ENCODE measurements around the gene CEMP1. TPM values are rescaled to one million over a fixed set of nuclear protein-coding genes. Genes with fewer than 3 reads are reported as not detected.
"Not testable (repeated sequence)": the region's sequence is repeated elsewhere in the genome, so short reads cannot be mapped to it uniquely, and the experiment has no call there.

Gene CEMP1
- total RNA-seq, 6 donors from 2014 or later = 0.91 to 17.0 (median 5.4) TPM

- Histone ChIP-seq H3K4me1 (peaks cover 23 to 50% (median 26%) of the 10 kb centered on the region in 4 donors), H3K27me3 (no peaks in the 10 kb centered on the region), H3K4me3 (no peak overlapping the region), H3K36me3 (peaks cover 5 to 14% (median 10%) of the 10 kb centered on the region in 4 donors), H3K9me3 (no peaks in the 10 kb centered on the region), H3K27ac (peak overlapping the region in 1 of 4 donors; percentile 4)
- no peak for TF ChIP-seq POLR2A (IDR thresholded peaks at IDR 0.05)
- TF ChIP-seq POLR2AphosphoS5 (IDR thresholded peaks at IDR 0.05) = no peak
- no peak for TF ChIP-seq CTCF (IDR thresholded peaks at IDR 0.05)
- TF ChIP-seq EP300 (IDR thresholded peaks at IDR 0.05) = no peak
- ATAC-seq (ENCODE audit: low FRiP score in 2 of 2) = no peak
- WGBS, 2 donors = 86 to 87% methylated on average over 11 of the region's 11 CpGs
- DNase-seq = peak in 1 of 2 donors; percentile 24
These were observed 2.7 kb upstream of the CEMP1 start for GRCh38 chr16:2533912-2534311.

- Histone ChIP-seq H3K36me3 (peaks cover 7 to 20% (median 16%) of the 10 kb centered on the region in 4 donors), H3K4me1 (peaks cover 21 to 45% (median 24%) of the 10 kb centered on the region in 4 donors), H3K4me3 (peak overlapping the region; percentile 70 to 84 (median 74)), H3K27ac (peak overlapping the region; percentile 95 to 100 (median 98))
- WGBS, 2 donors = 29 to 44% methylated on average over 15 to 16 of the region's 16 CpGs
- not testable (repeated sequence) for ATAC-seq (ENCODE audit: low FRiP score in 2 of 2); H3K27me3 ChIP-seq; H3K9me3 ChIP-seq; DNase-seq
These were observed 2.0 kb upstream of the CEMP1 start for GRCh38 chr16:2533142-2533755.

- H3K27ac ChIP-seq = peak overlapping the region; percentile 95 to 100 (median 98)
- TF ChIP-seq POLR2A (IDR thresholded peaks at IDR 0.05) (peak in 1 of 4 donors; percentile 71), CTCF (IDR thresholded peaks at IDR 0.05) (peak in 2 of 6 experiments; percentile 9 to 10), EP300 (IDR thresholded peaks at IDR 0.05) (no peak), POLR2AphosphoS5 (IDR thresholded peaks at IDR 0.05) (peak; percentile 24 to 68)
- H3K4me1 ChIP-seq = peaks cover 21 to 46% (median 24%) of the 10 kb centered on the region in 4 donors
- ATAC-seq (ENCODE audit: low FRiP score in 2 of 2) (peak; percentile 9 to 77), DNase-seq (peak; percentile 90 to 92)
- 0 to 2% methylated on average over 28 to 30 of the region's 37 CpGs for WGBS, 2 donors
- no peaks in the 10 kb centered on the region for H3K9me3 ChIP-seq
- no peaks in the 10 kb centered on the region for H3K27me3 ChIP-seq
- H3K4me3 ChIP-seq = peak overlapping the region; percentile 70 to 84 (median 74)
- peaks cover 7 to 27% (median 23%) of the 10 kb centered on the region in 4 donors for H3K36me3 ChIP-seq
These were observed 1.4 kb upstream of the CEMP1 start for GRCh38 chr16:2532494-2533141.

GRCh38 chr16:2531696-2532493, 687 bp upstream of the CEMP1 start:
- Histone ChIP-seq H3K36me3 (peaks cover 7 to 33% (median 28%) of the 10 kb centered on the region in 4 donors), H3K4me1 (peaks cover 18 to 48% (median 22%) of the 10 kb centered on the region in 4 donors), H3K4me3 (peak overlapping the region; percentile 70 to 84 (median 74)), H3K9me3 (no peaks in the 10 kb centered on the region), H3K27me3 (no peaks in the 10 kb centered on the region), H3K27ac (peak overlapping the region; percentile 95 to 100 (median 98))
- 0 to 1% methylated on average over 18 to 69 of the region's 84 CpGs for WGBS, 2 donors
- DNase-seq (peak; percentile 99), ATAC-seq (ENCODE audit: low FRiP score in 2 of 2) (peak; percentile 95 to 97)
- TF ChIP-seq POLR2A (IDR thresholded peaks at IDR 0.05) = peak in 2 of 4 donors; percentile 41 to 79
- TF ChIP-seq POLR2AphosphoS5 (IDR thresholded peaks at IDR 0.05) = peak; percentile 70 to 88
- TF ChIP-seq EP300 (IDR thresholded peaks at IDR 0.05) = peak in 1 of 4 donors; percentile 46
- TF ChIP-seq CTCF (IDR thresholded peaks at IDR 0.05) = no peak
